ENCODE results near the gene QRFPR.
A peak's percentile ranks its signal among the peaks of the same experiment; 100 is the strongest.
"Not testable (repeated sequence)": the region's sequence is repeated elsewhere in the genome, so short reads cannot be mapped to it uniquely, and the experiment has no call there.

Gene QRFPR

DNA sequence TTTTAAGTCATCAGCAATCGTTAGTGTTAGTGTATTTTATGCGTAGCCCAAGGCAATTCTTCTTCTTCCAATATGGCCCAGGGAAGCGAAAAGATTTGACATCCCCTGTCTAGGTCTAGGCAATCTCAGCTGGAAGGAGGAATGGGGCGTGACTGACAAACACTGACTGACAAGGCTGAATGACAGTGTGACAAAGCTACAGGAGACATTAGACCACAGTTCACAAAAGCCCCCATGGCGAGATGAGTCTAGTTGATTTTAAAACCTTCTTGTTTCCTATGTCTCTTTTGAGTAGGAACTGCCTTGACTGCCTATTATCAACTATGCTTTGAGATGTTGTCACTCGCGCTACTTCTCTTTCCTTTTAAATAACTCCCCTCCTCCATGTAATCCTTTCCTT, 42.3 kb downstream of the QRFPR start:
- DNase-seq: no peak

DNA sequence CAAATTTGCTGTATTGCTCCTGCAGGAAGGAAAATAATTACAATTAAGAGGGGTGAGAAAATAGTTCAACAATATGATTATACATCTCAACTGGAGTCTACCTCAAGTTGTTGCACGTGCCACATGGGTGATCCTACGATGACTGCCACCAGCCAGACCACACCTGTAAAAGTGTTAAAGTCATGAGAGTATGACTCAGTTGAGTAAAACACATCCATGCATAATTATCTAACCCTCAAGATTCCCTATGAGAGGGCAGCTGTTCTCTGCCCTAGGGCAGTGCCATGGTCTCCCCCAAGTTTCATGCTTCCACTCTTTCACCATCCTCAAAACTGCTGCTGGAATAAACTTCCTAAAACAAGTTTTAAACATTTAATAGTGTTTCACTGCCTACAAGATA, 44.1 kb downstream of the QRFPR start:
- no peak for DNase-seq

DNA sequence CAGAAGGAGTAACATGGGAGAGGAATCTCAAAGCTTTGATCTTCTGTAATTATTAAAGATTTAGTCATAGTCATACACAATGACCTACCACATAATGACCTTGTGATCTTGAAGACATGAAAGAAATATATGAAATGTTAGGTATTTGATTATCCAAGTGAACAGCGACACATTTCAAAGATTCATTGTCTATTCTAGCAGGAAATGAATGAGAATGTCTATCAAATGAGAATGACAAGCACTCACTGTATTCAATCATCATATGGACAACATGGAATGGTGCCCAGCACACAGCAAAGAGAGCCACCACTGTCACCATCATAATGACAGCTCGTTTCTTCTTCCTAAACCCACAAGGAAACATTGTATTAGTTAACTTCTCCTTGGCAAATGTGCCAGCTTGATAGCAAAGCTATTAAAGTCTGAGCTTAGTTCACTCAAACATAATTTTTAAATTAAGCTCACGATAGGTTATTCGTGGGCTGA, 50.6 kb downstream of the QRFPR start:
- no peak for DNase-seq

GRCh38 chr4:121326597-121326996, 54.2 kb downstream of the QRFPR start:
- DNase-seq: no peak

GRCh38 chr4:121324331-121324730, 56.5 kb downstream of the QRFPR start:
- no peak for DNase-seq

DNA sequence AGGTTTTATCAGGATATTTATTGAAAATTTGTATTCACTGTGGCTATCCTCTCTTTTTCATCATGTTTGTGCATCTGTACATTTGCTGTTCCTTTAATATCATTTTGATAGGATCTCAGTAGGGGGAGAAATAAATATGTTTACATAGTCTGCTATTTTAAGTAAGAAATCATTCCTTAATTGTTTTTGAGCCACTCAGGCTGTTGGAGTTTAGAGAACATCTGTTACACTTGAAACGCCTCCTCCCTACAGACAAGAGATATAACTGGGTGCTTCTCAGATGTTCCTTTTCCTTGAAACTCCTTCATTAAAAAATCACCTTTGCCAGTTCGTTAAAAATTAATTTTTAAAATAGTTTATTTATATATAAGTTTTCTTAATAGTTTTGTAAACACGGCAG, 59.4 kb downstream of the QRFPR start:
- DNase-seq: no peak

GRCh38 chr4:121316091-121316490, 64.7 kb downstream of the QRFPR start:
- no peak for DNase-seq

GRCh38 chr4:121313430-121313829, 67.4 kb downstream of the QRFPR start:
- not testable (repeated sequence) for DNase-seq

DNA sequence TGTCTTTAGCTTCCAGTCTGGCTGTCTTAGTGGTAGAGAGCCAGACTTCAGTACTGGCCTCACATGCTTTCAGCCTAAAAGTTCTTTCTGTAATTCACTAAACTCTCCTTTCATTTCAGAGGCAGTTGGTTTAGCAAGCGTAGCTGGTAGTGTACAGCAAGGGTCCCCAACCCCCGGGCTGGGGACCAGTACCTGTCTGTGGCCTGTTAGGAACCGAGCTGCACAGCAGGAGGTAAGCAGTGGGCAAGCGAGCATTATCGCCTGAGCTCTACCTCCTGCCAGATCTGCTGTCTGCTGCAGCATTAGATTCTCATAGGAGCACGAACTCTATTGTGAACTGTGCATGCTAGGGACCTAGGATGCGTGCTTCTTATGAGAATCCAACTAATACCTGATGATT, 72.0 kb downstream of the QRFPR start:
- DNase-seq: no peak

GRCh38 chr4:121308328-121308663, 72.5 kb downstream of the QRFPR start:
- DNase-seq: no peak

DNA sequence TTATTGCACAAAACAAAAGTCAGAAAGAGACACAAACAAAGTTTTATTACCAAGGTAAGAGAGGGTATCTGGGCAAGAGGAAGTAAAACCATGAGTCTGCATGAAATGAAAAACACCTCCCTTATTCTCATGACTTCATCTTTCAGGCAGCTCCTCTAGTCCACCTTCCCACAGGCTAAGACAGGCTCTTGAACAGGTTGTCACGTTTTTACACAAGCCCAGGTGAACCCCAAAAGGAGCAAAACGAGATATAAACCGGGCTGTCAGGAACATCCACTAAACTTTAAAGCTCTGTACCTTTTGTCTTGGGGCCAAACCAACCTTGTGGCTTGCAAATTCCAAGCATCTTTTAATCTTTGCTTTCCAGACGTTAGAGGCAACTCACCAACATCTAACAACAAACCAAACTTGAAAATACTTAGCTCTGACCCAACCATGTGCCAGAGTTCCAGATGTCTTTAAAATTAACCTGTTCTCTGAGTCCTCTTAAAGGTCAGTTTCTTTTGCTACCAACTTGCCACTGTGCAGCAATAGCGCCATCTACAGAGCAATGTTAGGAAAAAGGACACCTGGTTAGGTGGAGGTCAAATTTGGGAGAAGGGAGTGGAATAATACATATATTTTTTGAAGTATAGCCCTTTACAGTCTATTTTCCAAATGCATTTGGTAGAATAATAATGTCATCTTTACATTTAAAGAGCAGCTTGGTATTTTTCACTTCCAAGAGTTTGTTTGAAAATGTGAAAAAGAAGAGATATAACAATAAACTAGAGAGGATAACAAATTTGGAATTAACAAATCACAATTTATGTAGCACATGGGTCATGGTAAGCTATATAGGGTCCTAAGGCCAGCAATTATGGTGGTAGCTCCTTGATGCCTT, 73.1 kb downstream of the QRFPR start:
- DNase-seq: peak; percentile 40

DNA sequence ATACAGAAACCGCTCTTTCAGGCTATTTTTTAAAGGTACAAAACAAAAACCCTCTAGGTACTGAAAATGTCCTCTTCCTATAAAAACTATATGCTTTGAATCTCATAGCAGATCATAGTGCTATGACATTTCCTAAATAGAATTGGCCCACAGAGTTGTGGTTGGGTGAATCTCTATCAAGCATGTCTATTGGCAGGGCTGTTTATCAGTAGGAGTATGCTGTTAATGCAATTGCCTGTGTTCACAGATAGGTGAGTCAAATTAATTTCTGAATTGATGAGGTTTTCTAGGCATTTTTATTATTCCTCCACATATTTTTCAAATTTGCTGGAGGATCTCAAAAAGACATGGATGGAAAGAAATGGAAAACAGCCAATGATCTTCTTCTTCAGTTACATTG, 73.9 kb downstream of the QRFPR start:
- no peak for DNase-seq

DNA sequence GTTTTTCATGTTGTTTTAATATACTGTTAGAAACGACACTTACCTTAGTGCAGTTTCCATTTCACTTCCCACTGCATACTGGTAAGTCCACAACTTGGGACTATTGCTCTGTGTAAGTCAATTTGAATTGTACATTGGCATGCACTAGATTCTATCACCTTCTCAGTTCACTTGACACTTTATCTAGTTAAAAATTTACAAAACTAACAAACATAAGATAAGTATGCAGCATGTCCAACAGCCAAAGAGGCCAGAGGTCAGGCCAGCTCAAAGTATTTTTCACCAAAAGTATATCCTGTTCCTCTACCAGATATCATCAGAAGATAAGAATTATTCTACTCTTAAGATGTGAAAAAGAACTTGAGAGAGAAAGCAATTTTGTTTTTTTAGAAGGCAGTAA, 75.9 kb downstream of the QRFPR start:
- DNase-seq: no peak

GRCh38 chr4:121299367-121299766, 81.5 kb downstream of the QRFPR start:
- DNase-seq: no peak

DNA sequence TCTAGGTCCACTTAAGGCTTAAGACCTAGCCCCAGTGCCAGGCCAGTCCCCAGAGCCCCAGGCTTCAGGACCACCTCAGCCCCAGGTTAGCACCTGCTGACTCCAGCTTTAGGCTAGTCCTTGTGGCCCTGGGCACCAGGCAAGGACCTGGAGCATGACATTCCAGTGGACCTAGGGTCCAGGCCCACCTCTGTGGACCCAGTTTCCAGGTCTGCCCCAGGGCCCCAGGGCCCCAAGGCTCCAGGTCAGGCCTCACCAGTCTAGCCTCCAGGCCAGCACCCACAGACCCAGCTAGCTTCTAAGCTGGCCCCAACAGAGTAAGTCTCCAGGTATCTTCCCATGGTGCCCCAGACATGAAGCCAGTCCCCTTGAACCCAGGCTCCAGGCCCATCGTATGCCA, 97.5 kb downstream of the QRFPR start:
- no peak for DNase-seq

GRCh38 chr4:121280425-121280824, 100.4 kb downstream of the QRFPR start:
- no peak for DNase-seq

- DNase-seq: no peak
These were observed 101.9 kb downstream of the QRFPR start for GRCh38 chr4:121278811-121279368.

Measured in MV-4-11 (cell line).